ENCODE data around the gene ALKBH1.
"Not testable (repeated sequence)": the region's sequence is repeated elsewhere in the genome, so short reads cannot be mapped to it uniquely, and the experiment has no call there.

ALKBH1 gene

GRCh38 chr14:77638771-77639171, 69.1 kb downstream of the ALKBH1 start:
- H3K27ac Mint-ChIP-seq (ENCODE audit: low read depth) = no peak overlapping the region
- DNase-seq (ENCODE audit: low spot score in 2 of 2) (no peak), ATAC-seq (replicated peaks; ENCODE audit: extremely low read depth, poor library complexity, severe bottlenecking) (no peak)
- H3K4me1 Mint-ChIP-seq = peaks cover 13% of the 10 kb centered on the region
- H3K36me3 Mint-ChIP-seq (ENCODE audit: insufficient read depth) = peaks cover 5% of the 10 kb centered on the region
- no peaks in the 10 kb centered on the region for H3K27me3 Mint-ChIP-seq
- no peak overlapping the region for H3K4me3 Mint-ChIP-seq
- no peaks in the 10 kb centered on the region for H3K9me3 Mint-ChIP-seq

DNA sequence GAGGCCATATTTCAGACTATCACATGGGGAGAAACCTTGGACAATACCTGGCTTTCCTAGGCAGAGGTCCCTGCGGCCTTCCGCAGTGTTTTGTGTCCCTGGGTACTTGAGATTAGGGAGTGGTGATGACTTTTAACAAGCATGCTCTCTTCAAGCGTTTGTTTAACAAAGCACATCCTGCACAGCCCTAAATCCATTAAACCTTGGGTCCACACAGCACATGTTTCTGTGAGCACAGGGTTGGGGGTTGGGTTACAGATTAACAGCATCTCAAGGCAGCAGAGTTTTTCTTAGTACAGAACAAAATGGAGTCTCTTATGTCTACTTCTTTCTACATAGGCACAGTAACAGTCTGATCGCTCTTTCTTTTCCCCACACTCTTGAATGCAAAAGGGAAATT, 72.0 kb downstream of the ALKBH1 start:
- not testable (repeated sequence) for H3K27ac Mint-ChIP-seq (ENCODE audit: low read depth); H3K27me3 Mint-ChIP-seq; H3K36me3 Mint-ChIP-seq (ENCODE audit: insufficient read depth); H3K4me3 Mint-ChIP-seq; H3K9me3 Mint-ChIP-seq; DNase-seq (ENCODE audit: low spot score in 2 of 2); H3K4me1 Mint-ChIP-seq; ATAC-seq (replicated peaks; ENCODE audit: extremely low read depth, poor library complexity, severe bottlenecking)

GRCh38 chr14:77635466-77635865, 72.4 kb downstream of the ALKBH1 start:
- DNase-seq (ENCODE audit: low spot score in 2 of 2); H3K4me1 Mint-ChIP-seq; H3K36me3 Mint-ChIP-seq (ENCODE audit: insufficient read depth); H3K27me3 Mint-ChIP-seq; H3K4me3 Mint-ChIP-seq; H3K9me3 Mint-ChIP-seq; H3K27ac Mint-ChIP-seq (ENCODE audit: low read depth); ATAC-seq (replicated peaks; ENCODE audit: extremely low read depth, poor library complexity, severe bottlenecking): not testable (repeated sequence)

DNA sequence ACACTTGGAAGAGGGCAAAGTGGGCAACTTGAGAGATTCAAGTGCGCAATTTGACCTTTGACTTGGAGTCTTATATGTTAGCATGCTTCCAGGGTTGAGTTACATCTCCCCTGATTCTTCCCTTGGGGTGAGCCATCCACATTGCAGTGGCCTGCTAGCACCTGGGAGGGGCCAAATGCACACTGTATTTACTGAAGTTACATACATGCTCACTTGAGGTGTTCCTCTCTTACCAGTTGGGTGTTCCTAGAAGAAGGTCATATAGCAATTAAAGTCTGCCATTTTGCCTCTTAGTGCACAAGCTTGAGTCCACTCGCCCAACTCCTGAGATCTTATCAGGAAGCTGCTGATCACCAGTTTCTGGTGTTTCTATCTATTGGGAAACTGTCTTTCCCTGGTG, 77.7 kb downstream of the ALKBH1 start:
- ATAC-seq (replicated peaks; ENCODE audit: extremely low read depth, poor library complexity, severe bottlenecking) (no peak), DNase-seq (ENCODE audit: low spot score in 2 of 2) (no peak)
- Mint-ChIP-seq H3K9me3 (no peaks in the 10 kb centered on the region), H3K4me3 (no peak overlapping the region), H3K4me1 (no peaks in the 10 kb centered on the region), H3K27ac (ENCODE audit: low read depth) (no peak overlapping the region), H3K27me3 (no peaks in the 10 kb centered on the region), H3K36me3 (ENCODE audit: insufficient read depth) (no peaks in the 10 kb centered on the region)

- Mint-ChIP-seq H3K4me3 (no peak overlapping the region), H3K9me3 (no peaks in the 10 kb centered on the region), H3K27ac (ENCODE audit: low read depth) (no peak overlapping the region), H3K4me1 (no peaks in the 10 kb centered on the region), H3K36me3 (ENCODE audit: insufficient read depth) (no peaks in the 10 kb centered on the region), H3K27me3 (no peaks in the 10 kb centered on the region)
- no peak for ATAC-seq (replicated peaks; ENCODE audit: extremely low read depth, poor library complexity, severe bottlenecking)
- DNase-seq (ENCODE audit: low spot score in 2 of 2) = no peak
Measured at GRCh38 chr14:77625360-77625759, 82.5 kb downstream of the ALKBH1 start.

DNA sequence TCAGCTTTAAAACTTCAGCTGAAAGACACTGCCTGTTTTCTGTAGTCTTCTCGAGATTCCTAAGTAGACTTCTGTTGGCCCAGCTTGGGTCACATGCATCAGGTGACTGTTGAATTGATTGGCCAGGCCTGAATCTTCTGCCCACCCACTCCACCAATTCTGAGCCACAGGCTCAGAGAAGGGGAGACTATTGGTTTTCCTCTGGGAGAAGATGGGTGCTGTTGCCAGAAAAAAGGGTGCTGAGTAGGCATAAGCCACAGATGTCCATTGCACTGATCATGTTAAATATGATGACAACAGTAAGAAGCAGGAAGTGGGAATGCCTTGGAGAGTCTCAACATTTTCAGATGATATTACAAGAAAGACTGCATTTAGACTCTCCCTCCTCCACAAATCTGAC, 84.6 kb downstream of the ALKBH1 start:
- no peaks in the 10 kb centered on the region for H3K36me3 Mint-ChIP-seq (ENCODE audit: insufficient read depth)
- H3K4me1 Mint-ChIP-seq = no peaks in the 10 kb centered on the region
- DNase-seq (ENCODE audit: low spot score in 2 of 2) (no peak), ATAC-seq (replicated peaks; ENCODE audit: extremely low read depth, poor library complexity, severe bottlenecking) (no peak)
- H3K27ac Mint-ChIP-seq (ENCODE audit: low read depth) = no peak overlapping the region
- no peak overlapping the region for H3K4me3 Mint-ChIP-seq
- no peaks in the 10 kb centered on the region for H3K27me3 Mint-ChIP-seq
- H3K9me3 Mint-ChIP-seq = no peaks in the 10 kb centered on the region
